SK-N-MC (cell line): ENCODE data around the gene METTL25.

Experiments used
- DNase-seq: peaks from one replicate; pipeline ENCODE4 v3.0.0-alpha.2; 2011; ENCODE audit warnings: low read depth, low spot score
- H3K27ac ChIP-seq: fragments of 200-600 bp; sonication (generic); 2 replicates; pipeline ENCODE4 v1.5.1; 2016; ENCODE audit warnings: mixed run types
- H3K36me3 ChIP-seq: fragments of 200-600 bp; sonication (generic); 2 replicates; pipeline ENCODE4 v1.6.1; 2017; ENCODE audit warnings: antibody characterized with exemption, low read length, mixed read lengths; ENCODE audit not compliant: insufficient read depth
- H3K4me3 ChIP-seq: fragments of 200-600 bp; sonication (generic); 2 replicates; pipeline ENCODE4 v1.5.1; 2016
- H3K9ac ChIP-seq: fragments of 200-600 bp; sonication (generic); 2 replicates; pipeline ENCODE4 v1.8.0; 2017; ENCODE audit warnings: mixed run types, mixed read lengths; ENCODE audit not compliant: insufficient read length
- H3K9me3 ChIP-seq: fragments of 200-600 bp; sonication (generic); 2 replicates; pipeline ENCODE4 v1.6.1; 2017; ENCODE audit warnings: low read depth, mild to moderate bottlenecking, antibody characterized with exemption, low read length, moderate library complexity, mixed read lengths
- EZH2 ChIP-seq: fragments of 200-600 bp; sonication (generic); IDR thresholded peaks from one replicate; pipeline ENCODE4 v1.6.1; 2017; ENCODE audit warnings: antibody characterized with exemption
- FOXP2 ChIP-seq: optimal IDR thresholded peaks from 2 replicates; pipeline ENCODE3; 2011; ENCODE audit warnings: mild to moderate bottlenecking, moderate library complexity; ENCODE audit not compliant: insufficient read depth; ENCODE audit errors: extremely low read length, control extremely low read depth
- POLR2AphosphoS5 ChIP-seq: IDR thresholded peaks from 2 replicates; pipeline ENCODE4 v1.6.1; 2012; ENCODE audit warnings: mild to moderate bottlenecking, low read depth, low read length, borderline replicate concordance

Gene METTL25

GRCh38 chr12:82486524-82487235 is 128.4 kb downstream of the METTL25 start:
- TF ChIP-seq EZH2 (no peak), FOXP2 (no peak), POLR2AphosphoS5 (no peak)
- Histone ChIP-seq H3K9me3 (no peaks in the 10 kb centered on the region), H3K9ac (no peak overlapping the region), H3K36me3 (no peaks in the 10 kb centered on the region), H3K27ac (no peak overlapping the region), H3K4me3 (no peak overlapping the region)
- no peak for DNase-seq

- H3K36me3 ChIP-seq: no peaks in the 10 kb centered on the region
- H3K27ac ChIP-seq: no peak overlapping the region
Measured at GRCh38 chr12:82504409-82504808, 146.1 kb downstream of the METTL25 start.

GRCh38 chr12:82505150-82505549 is 146.8 kb downstream of the METTL25 start:
- DNase-seq: no peak
- no peaks in the 10 kb centered on the region for H3K36me3 ChIP-seq
- TF ChIP-seq EZH2: no peak
- TF ChIP-seq POLR2AphosphoS5: no peak
- TF ChIP-seq FOXP2: no peak
- no peak overlapping the region for H3K27ac ChIP-seq
- H3K9me3 ChIP-seq: no peaks in the 10 kb centered on the region
- no peak overlapping the region for H3K9ac ChIP-seq
- no peak overlapping the region for H3K4me3 ChIP-seq

More at GRCh38 chr12:82504409-82504808, 146.1 kb downstream of the METTL25 start:
- TF ChIP-seq POLR2AphosphoS5 (no peak), EZH2 (no peak), FOXP2 (no peak)
- no peak for DNase-seq
- Histone ChIP-seq H3K4me3 (no peak overlapping the region), H3K9ac (no peak overlapping the region), H3K9me3 (no peaks in the 10 kb centered on the region)

GRCh38 chr12:82507686-82508085 is 149.4 kb downstream of the METTL25 start:
- DNase-seq: no peak
- TF ChIP-seq POLR2AphosphoS5 (no peak), EZH2 (no peak), FOXP2 (no peak)
- H3K9me3 ChIP-seq: no peaks in the 10 kb centered on the region
- no peak overlapping the region for H3K4me3 ChIP-seq
- H3K27ac ChIP-seq: no peak overlapping the region
- H3K9ac ChIP-seq: no peak overlapping the region
- H3K36me3 ChIP-seq: no peaks in the 10 kb centered on the region

GRCh38 chr12:82510386-82510785 is 152.1 kb downstream of the METTL25 start:
- Histone ChIP-seq H3K36me3 (no peaks in the 10 kb centered on the region), H3K9me3 (no peaks in the 10 kb centered on the region), H3K4me3 (no peak overlapping the region), H3K27ac (no peak overlapping the region), H3K9ac (no peak overlapping the region)
- TF ChIP-seq FOXP2 (no peak), POLR2AphosphoS5 (no peak), EZH2 (no peak)
- no peak for DNase-seq

- no peak overlapping the region for H3K9ac ChIP-seq
- H3K4me3 ChIP-seq: no peak overlapping the region
- TF ChIP-seq FOXP2 (no peak), POLR2AphosphoS5 (no peak), EZH2 (no peak)
- no peaks in the 10 kb centered on the region for H3K36me3 ChIP-seq
- no peak for DNase-seq
- no peaks in the 10 kb centered on the region for H3K9me3 ChIP-seq
- no peak overlapping the region for H3K27ac ChIP-seq
Measured at GRCh38 chr12:82514880-82515279, 156.6 kb downstream of the METTL25 start.

GRCh38 chr12:82515652-82516051 is 157.3 kb downstream of the METTL25 start:
- no peak overlapping the region for H3K27ac ChIP-seq
- H3K9me3 ChIP-seq: no peaks in the 10 kb centered on the region
- no peak overlapping the region for H3K4me3 ChIP-seq
- no peak for TF ChIP-seq FOXP2
- no peak for TF ChIP-seq POLR2AphosphoS5
- DNase-seq: no peak
- no peak overlapping the region for H3K9ac ChIP-seq
- no peaks in the 10 kb centered on the region for H3K36me3 ChIP-seq

- DNase-seq: no peak
- TF ChIP-seq POLR2AphosphoS5 (no peak), FOXP2 (no peak), EZH2 (no peak)
- Histone ChIP-seq H3K9ac (no peak overlapping the region), H3K9me3 (no peaks in the 10 kb centered on the region), H3K36me3 (no peaks in the 10 kb centered on the region), H3K27ac (no peak overlapping the region), H3K4me3 (no peak overlapping the region)
Measured at GRCh38 chr12:82517027-82517426, 158.7 kb downstream of the METTL25 start.

GRCh38 chr12:82517808-82518207 is 159.5 kb downstream of the METTL25 start:
- no peak overlapping the region for H3K9ac ChIP-seq
- no peaks in the 10 kb centered on the region for H3K9me3 ChIP-seq
- H3K4me3 ChIP-seq: no peak overlapping the region
- H3K27ac ChIP-seq: no peak overlapping the region
- H3K36me3 ChIP-seq: no peaks in the 10 kb centered on the region
- DNase-seq: no peak
- TF ChIP-seq POLR2AphosphoS5 (no peak), EZH2 (no peak), FOXP2 (no peak)
